B cell (primary cell): ENCODE results near the gene PDZK1.
"Not testable (repeated sequence)": the region's sequence is repeated elsewhere in the genome, so short reads cannot be mapped to it uniquely, and the experiment has no call there.

Experiments
- EZH2 ChIP-seq: IDR thresholded peaks from 2 replicates; pipeline ENCODE4 v1.6.1; 2012; ENCODE audit warnings: borderline replicate concordance, low read depth, mild to moderate bottlenecking, moderate library complexity, low read length; ENCODE audit not compliant: insufficient read depth, poor library complexity, severe bottlenecking
- TF ChIP-seq, protein P1 (sequence below): fragments of 200-600 bp; IDR thresholded peaks from one replicate; pipeline ENCODE4 v1.8.0; 2022; ENCODE audit warnings: antibody characterized with exemption, mild to moderate bottlenecking

DNA sequence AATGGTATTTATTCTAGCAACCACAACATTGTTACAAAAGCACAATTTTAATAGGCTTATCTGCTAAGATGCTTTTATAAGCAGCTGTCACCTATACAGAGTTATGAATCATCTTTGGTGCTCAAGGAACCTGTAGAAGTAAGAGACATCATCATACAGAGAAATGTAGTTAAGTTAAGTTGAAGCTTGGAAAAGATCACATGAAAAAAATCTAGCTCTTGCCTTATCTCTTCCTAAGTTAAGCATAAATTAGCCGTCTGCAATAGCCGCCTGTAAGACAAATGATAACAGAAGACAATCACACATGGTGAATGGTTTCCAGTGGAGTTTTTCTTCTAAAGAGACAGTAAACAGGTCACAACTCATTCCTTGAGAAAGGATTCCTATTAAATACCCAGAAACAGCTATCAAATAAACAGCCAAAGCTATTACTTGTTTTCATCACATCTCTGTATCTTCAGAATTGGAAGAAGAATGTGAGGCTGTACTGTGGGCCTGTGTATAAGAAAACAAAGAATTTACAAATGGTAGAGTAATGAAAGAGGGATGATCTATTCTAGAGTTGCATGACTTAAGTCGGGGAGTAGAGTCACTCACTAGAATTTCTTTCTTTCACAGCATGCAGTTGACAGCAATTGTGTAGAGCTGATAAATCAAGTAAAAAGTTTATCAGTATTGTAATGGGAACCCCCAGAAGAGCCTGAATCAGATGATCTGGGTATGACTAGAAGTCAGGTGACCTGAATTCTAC is 36.0 kb downstream of the PDZK1 start:
- TF ChIP-seq, protein P1, sequence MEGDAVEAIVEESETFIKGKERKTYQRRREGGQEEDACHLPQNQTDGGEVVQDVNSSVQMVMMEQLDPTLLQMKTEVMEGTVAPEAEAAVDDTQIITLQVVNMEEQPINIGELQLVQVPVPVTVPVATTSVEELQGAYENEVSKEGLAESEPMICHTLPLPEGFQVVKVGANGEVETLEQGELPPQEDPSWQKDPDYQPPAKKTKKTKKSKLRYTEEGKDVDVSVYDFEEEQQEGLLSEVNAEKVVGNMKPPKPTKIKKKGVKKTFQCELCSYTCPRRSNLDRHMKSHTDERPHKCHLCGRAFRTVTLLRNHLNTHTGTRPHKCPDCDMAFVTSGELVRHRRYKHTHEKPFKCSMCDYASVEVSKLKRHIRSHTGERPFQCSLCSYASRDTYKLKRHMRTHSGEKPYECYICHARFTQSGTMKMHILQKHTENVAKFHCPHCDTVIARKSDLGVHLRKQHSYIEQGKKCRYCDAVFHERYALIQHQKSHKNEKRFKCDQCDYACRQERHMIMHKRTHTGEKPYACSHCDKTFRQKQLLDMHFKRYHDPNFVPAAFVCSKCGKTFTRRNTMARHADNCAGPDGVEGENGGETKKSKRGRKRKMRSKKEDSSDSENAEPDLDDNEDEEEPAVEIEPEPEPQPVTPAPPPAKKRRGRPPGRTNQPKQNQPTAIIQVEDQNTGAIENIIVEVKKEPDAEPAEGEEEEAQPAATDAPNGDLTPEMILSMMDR: not testable (repeated sequence)
- not testable (repeated sequence) for TF ChIP-seq EZH2
